T47D (cell line): Measurements from ENCODE around the gene SMPD4.
"Not testable (repeated sequence)": the region's sequence is repeated elsewhere in the genome, so short reads cannot be mapped to it uniquely, and the experiment has no call there.

ENCODE experiments used
- DNase-seq, 2 experiments: peaks; one replicate each; pipeline versions ENCODE4 v3.0.0 to v3.0.0-alpha.2; 2011 to 2012; ENCODE audit warnings: low read depth in 1 of 2, low spot score in 1 of 2
- JUND ChIP-seq: IDR thresholded peaks from 2 replicates; pipeline ENCODE4 v1.6.1; 2012; ENCODE audit warnings: low read depth
- in situ Hi-C: cut with HindIII; loops from 2 replicates; pipeline ENCODE4 v1.10.0; 2016; ENCODE audit warnings: low sequenced_read_pairs, low pct_unique_long_range_greater_than_20kb

SMPD4 gene

DNA sequence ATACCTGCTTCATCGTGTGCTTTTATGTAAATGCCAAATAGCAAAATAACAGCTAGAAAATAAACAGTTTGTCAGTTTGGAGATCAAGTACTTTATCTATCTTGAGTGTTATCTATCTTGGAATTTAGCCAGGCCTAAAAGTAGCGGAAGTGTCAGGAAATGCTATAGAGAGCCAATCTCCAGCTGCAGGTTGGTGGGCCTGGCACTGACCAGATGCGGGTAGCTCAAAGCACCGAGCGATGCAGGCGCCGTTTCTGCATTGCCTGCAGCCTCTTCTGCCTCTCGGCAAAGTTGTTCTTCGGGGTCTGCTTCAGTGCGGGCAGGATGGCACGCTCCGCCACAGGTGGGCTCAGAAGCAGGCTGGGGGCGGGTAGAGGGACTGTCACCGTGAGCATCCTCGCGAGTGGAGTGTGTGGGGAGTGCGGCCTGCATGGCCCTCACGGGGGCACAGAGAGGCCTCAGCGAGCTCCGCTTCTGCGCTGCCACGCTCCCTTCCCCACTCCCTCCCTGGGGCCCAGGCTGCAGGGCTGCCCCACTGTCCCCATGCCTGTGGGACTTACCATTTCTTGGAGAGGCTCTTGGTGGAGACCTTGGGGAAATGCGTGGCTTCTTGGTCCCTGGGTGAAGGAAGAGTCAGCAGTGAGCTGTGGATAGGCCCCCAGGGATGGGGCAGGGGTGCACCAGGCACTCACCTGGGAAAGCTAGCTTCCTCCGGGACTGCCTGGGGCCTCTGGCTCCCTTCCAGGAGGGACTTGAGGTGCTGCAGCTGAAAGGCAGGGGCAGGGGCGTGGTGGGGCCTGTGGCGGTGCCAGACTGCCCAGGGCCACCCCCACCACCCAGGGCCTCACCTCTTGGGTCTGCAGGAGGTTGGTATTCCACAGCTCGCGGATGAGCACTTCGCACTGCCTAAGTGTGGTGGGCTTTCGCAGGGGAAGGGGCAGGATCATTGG lies 41.8 kb downstream of the SMPD4 start:
- in situ Hi-C loops, DNase-seq: not testable (repeated sequence)

DNA sequence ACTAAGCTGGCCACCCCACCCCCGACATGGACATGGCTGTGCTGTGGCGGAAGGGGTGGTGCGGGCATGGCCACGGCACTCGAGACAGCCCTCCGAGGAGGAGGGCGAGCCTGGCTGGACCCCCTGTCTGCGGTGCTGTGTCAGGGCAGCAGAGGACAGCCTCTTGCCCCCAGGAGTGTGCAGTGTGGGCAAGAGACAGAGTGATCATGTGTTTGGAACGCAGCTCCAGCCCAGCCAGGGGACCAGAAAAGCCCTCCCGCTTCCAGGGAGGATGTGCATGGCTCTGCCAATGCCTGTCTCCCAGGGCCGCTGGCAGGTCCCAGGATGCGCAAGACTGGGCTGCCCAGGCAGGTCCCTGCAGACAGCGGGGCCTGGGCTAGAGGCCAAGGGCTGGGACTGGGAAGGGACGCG lies 42.6 kb downstream of the SMPD4 start:
- DNase-seq, in situ Hi-C loops: not testable (repeated sequence)

DNA sequence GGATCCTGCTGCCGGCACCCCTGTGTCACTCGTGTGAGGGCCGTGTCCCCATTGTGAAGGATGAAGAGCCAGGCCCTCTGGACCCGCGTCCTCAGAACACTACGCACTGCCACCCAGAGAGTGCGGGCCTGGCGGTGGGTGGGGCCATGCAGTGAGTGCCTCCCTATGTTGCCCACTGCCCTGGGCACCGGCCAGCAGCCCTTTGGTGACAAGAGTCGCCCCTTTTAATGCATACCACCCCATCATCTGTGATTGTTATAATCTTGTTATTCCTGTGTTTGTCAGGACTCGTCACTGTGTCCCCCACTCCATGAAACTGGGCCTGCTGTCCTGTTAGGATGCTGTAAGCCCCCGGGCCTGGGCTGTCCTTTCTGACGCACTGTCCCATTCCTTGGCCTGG lies 43.1 kb downstream of the SMPD4 start:
- DNase-seq, in situ Hi-C loops: not testable (repeated sequence)

DNA sequence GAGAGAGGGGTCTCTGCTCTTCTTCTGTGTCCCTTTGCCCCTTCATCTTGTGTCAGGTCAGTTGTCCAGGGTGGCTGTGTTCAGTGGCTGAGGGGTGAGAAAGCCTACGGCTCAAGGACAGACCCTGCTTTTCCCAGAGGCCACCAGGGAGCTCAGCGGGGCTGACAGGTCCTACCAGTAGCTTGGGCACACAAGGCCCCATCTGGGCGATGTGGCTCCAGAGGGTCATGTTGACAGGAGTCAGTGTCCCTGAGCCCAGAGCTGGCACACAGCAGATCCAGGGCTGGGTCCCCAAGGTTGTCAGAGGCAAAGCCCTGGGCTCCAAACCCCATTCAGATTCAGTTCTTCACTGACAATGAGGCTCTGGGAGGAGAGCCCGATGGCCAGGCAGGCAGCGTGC lies 44.3 kb downstream of the SMPD4 start:
- DNase-seq, in situ Hi-C loops: not testable (repeated sequence)

DNA sequence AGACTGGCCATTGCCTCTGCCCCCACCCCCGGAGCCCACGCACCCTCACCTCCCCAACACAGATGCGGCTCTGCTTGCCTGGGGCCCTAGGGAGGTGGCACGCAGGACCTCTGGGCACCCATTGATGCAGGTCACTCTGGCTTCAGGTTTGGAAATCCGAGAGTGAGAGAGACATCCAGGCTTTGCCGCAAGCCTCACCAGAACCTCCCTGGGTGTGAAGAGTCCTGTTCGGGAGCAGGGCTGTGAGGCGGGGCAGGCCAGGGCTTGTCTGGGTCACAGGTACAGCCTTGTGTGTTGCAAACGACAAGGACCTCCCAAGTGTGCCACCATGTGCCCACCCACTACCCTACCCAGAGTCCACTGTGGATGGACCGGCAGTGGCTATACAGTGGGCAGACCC lies 44.9 kb downstream of the SMPD4 start:
- in situ Hi-C loops, DNase-seq: not testable (repeated sequence)

DNA sequence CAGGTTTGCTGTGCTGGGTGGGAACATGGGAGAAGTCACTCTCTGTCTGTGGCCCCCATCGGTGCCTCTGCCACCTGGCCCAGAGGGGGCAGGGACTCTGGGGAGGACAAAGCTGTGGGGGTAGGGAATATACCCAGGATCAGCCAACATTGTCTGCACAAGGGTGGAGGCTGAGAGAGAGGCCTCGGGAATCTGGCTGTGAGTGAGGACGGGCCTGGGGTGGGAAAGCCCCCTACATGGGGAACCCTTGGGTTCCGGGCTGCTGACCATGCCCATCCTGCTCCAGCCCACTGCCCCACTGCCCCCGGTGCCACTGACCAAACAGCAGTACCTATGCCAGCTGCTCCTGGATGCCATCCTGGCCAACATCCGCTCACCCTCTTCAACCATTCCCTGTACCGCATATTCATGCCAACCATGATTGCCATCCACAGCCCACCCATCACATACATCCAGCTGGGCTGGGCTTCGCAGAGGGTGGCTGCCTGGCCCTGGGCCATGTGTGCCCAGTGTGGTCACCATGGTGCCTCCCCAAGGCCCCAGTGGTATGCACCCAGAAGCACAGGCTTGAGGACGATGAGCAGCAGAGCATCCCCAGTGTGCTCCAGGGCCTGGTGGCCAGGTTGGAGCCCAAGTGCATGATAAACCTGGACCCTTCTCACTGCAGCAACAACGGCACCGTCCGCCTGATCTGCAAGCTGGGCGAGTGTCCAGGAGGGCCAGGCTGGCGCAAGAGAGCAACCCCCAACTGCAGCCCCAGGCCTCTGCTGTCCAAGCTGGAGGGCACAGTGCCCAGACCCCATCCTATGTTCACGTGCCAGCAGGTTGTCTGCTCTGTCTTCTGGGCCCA lies 45.5 kb downstream of the SMPD4 start:
- no peak for TF ChIP-seq JUND
- DNase-seq, result no peak
- in situ Hi-C loops, result no loop called here

DNA sequence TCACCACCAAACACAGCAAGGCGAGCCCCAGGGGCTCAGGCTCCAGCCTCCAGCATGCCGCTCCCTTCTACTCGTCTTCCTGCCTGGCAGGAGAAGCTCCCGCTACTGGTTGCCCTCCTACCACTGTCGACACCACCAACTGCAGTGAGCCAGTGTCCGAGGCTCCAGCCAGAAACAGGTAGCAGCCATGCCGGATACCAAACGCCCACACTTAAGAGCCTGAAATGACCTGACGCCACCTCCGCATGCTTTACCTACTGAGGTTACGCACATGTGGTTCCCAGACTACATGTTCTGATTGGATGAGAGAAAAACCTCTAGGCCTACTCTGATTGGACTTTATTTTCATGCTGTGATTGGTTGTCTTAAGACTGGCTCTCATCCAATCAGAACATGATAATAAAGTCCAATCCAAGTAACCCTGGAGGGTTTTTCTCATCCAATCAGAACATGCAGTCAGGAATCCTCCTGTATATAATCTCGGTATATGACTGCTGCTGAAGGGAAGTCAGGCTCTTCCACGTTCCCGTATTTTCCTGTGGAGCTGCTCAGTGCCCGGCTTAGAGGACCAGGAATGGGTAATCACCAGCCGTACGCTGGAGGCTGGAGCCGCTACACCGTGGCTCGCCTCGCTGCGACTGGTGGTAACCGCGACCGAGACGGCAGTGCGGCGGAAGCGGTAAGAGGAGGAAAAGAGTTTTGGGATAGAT lies 52.1 kb downstream of the SMPD4 start, which contains the start of gene POTEF:
TSS of gene POTEF (minus strand) at position 103 of the 710 bp plus-strand sequence. CDS start 8,707 bp downstream, outside the sequence.
- in situ Hi-C loops, DNase-seq: not testable (repeated sequence)

DNA sequence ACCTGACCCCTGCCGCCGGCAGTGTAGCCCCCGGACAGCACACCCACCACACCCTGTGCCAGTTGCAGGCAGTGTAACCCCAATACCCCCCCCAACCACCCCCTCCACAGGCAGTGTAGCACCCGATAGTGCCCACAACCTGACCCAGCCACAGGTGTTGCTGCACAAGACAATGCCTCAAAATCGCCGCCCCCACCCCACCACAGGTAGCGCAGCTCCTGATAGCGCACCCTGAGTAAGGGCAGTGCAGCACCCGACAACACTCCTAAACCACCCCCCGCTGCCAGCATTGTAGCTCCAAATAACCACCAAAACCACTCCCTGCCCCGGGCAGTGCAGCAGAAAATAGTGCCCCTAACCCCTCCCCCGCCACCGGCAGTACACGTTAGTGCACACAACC lies 52.9 kb downstream of the SMPD4 start:
- DNase-seq, in situ Hi-C loops: not testable (repeated sequence)

DNA sequence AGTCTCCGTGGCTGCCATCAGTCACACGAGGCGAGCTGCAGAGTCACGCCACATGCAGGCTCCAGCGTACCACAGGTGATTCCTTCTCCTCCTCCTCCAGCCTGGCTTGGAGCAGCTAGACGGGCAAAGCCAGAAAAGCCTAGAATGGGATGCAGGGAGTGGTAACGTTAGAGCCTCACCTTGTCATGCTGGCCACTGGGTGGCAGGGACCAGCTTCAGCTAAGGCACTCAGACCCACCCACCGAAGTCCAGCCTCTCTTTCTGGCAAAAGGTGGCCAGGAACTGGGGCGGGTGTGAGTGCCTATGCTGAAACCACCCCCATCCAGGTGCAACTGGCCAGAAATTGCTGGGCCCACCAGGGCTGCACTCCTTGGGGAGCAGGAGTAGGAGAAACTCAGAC lies 53.7 kb downstream of the SMPD4 start:
- DNase-seq, in situ Hi-C loops: not testable (repeated sequence)

DNA sequence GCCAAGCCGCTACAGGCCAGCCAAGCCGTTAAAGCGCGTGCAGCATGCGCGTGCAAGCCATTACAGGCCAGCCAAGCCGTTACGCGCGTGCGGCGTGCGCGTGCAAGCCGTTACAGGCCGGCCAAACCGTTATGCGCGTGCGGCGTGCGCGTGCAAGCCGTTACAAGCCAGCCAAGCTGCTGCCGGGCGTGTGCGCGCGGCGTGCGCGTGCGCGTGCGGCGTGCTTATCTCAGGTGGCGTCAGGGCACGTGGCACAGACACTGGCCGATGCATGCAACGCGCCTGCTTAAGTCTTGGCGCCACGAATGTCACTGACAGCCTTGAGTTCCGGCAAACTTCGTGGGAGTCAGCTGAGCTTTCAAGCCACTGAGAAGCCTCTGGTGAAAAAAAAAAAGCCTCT lies 60.5 kb downstream of the SMPD4 start:
- in situ Hi-C loops, result not testable (repeated sequence)

DNA sequence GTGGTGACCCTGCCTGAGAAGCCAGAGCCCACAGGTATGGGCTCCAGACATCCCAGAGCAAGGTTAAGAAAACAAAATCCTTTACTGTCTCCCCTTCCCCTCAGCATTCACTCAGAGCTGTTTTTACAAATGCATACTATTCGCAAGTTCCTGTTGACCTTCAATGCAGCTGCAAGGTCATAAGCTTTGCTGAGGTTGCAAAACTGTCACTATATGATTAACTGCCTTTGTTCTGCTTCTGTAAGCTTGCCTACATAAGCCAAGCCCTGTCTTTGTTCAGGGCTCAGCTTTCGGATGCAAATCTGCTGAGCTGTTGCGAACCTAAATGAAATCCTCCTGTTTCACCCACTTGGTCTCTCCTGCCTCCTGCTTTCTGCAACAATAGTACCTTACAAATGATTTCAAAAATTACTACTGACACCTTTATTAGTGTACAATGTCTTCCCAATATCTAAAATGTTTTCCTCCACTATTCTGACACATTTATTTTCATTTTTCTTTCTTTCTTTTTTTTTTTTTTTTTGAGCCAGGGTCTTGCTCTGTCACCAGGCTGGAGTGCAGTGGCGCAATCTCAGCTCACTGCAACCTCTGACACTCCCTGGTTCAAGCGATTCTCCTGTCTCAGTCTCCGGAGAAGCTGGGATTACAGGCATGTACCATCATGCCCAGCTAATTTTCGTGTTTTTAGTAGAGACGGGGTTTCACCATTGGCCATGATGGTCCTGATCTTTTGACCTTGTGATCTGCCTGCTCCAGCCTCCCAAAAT lies 78.6 kb downstream of the SMPD4 start:
- in situ Hi-C loops, result not testable (repeated sequence)
- DNase-seq, result peak in 1 of 2 experiments; percentile 0

More for the DNA sequence above, 60.5 kb downstream of the SMPD4 start:
- not testable (repeated sequence) for DNase-seq
